SK-MEL-5 (cell line): ENCODE measurements around the gene BOD1L1. TPM values are rescaled to one million over a fixed set of nuclear protein-coding genes. Genes with fewer than 3 reads are reported as not detected.

ENCODE experiments used
- DNase-seq: peaks from one replicate; pipeline ENCODE4 v3.0.0-alpha.2; 2016; ENCODE audit warnings: low read depth, low spot score
- in situ Hi-C: cut with HindIII; loops from 2 replicates; pipeline ENCODE4 v1.10.0; 2016; ENCODE audit warnings: low sequenced_read_pairs, high pct_unique_total_duplicates, low pct_unique_long_range_greater_than_20kb
- total RNA-seq: library from RNA; depleted of rRNA; stranded (reverse); fragments of >200 nt; shearing (Covaris generic); gene quantifications from 2 replicates; pipeline ENCODE4 v1.2.3, GENCODE V29; 2014

The BOD1L1 gene
- total RNA-seq, 1 experiment from 2014 or later = 23.7 TPM

DNA sequence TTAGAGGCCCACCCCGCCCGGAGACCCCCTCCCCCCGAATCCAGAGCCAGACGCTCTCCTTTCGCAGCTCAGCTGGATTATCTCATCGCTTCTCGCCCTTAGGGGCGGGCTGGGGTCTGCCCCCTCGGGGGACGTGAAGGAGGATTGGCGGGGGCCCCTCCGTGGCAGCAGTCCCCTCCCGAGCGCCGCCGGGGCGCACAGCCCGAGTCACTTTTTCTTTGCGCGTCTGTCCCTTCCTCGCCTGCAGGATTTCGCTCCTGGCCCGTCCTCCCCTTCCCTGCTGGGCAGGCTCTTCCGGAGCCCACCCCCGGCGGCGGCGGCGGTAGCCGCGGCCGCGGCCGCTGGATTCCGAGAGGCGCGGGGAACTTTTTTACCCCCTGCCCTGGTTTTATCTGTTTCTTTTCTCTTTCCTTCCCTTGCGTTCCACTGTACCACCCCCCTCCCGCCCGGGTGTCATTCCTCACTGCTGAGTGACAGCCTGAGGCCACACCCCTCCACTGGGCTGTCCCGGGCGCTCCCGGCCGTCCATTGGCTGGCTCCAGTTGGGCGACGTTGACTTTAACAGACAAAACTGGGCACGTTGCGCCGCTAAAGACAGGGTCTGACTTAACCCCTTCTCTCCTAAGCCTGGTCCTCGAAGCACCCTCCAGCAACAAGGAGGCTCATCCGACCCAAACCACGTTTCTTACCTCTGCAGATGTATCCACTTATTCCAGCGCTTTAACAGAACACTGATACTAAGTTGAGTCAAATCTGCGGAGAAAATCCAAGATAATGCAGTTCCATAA, 82.7 kb downstream of the BOD1L1 start:
- DNase-seq = peak; percentile 88
- in situ Hi-C loops = no loop called here

DNA sequence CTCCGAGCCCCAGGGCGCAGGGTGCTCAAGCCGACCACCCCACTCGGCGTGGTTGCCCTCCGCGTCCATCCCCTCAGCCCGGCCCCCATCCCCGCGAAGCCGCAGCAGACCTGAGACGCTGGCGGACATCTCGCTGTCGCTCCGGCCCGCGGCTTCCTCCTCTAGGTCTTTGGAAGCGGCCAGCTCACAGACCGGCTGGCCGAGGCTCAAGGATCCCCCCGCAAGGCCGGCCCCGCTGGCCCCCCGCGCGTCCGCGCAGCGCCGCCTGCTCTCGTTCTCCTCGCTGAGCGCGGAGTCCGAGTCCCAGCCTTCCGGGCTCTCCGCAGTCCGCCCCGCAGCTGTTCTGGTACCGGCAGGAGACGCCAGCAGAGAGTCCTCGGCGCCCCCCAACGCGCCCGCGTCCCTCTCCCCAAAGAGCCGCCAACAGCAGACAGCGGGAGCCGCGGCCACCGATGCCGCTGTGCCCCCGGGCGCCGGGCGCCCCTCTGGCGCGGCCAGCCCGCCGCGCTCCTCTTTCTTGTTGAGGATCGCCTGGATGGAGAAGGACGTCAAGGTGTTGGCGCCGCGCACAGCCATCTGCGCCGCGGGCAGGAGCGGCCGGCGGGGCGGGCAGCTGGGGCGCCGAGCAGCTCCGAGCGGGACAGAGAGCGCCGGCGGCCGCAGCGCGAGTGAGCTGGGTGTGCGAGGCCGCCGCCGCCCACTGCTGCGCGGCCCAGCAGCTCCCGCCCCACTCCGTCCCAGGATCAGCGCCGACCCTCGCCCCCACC, 83.5 kb downstream of the BOD1L1 start, which contains the start of gene NKX3-2:
Gene NKX3-2 (minus strand): TSS at position 670 of the 767 bp plus-strand sequence. CDS start 94 bp downstream, at position 576.
- no peak for DNase-seq
- in situ Hi-C loops = no loop called here

DNA sequence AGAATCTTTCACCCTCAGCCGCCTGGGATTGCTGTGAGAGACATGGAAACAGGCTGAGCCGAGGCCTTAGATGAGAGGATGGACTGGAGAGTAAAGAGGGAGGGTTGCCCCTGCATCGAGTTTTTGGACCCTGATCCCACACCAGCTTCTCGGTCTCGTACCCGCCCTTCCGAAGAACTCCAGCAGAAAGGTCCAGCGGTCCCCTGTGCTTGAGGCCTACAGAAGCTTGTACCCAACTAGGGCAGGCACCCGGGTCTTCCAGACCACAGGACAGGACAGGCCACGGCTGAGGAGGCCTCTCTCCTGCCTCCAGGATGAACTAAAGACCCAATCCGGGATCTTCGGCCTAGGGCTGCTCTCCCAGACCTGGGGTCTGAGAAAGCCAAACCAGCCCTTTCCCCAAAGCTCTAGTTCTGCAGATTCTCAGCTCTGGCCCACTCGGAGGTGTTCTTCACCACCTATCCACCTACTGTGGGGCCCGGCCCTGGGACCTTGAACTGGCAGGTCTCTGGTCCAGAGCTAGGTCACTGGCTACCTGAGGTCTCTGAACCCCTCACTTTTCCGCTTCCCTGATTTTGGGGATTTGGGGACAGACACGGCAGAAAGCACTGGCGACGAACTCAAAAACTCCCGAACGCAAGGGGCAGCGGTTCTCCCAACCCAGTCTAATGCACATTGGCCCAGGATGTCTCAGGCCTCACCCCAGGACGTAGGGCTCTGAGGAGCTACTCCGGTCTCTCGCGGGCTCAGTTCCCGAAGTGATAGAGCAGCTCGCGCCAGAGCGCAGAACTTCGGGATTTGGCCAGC, 84.3 kb downstream of the BOD1L1 start:
- DNase-seq = no peak
- in situ Hi-C loops = no loop called here

GRCh38 chr4:13542577-13543031, 84.9 kb downstream of the BOD1L1 start:
- no peak for DNase-seq
- in situ Hi-C loops = no loop called here

DNA sequence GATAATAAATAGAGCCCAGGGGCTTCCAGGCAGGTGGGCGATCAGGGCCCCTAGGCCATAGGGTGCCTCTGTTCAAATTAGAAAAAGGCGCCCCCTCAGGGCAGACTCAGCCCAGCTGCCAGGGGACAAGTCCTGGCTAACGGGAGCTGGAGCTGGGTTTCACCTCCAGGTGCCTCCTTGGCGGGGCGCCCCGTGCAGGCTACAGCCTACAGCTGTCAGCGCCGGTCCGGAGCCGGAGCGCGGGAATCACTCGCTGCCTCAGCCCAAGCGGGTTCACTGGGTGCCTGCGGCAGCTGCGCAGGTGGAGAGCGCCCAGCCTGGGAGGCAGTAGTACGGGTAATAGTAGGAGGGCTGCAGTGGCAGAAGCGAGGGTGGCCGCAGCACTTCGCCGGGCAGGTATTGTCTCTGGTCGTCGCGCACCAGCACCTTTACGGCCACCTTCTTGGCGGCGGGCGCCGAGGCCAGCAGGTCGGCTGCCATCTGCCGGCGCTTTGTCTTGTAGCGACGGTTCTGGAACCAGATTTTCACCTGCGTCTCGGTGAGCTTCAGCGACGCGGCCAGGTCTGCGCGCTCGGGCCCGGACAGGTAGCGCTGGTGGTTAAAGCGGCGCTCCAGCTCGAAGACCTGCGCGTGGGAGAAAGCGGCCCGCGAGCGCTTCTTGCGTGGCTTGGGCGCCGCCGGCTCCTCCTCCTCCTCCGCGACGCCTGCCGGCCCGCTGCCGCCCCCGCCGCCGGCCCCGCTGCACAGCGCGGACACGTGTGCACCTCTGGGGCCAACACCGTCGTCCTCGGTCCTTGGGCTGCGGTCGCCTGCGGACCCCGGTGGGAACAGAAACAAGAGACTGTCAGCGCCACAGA, 85.6 kb downstream of the BOD1L1 start:
- DNase-seq = no peak
- in situ Hi-C loops = no loop called here

GRCh38 chr4:13541176-13541604, 86.3 kb downstream of the BOD1L1 start:
- DNase-seq = no peak
- in situ Hi-C loops = no loop called here

DNA sequence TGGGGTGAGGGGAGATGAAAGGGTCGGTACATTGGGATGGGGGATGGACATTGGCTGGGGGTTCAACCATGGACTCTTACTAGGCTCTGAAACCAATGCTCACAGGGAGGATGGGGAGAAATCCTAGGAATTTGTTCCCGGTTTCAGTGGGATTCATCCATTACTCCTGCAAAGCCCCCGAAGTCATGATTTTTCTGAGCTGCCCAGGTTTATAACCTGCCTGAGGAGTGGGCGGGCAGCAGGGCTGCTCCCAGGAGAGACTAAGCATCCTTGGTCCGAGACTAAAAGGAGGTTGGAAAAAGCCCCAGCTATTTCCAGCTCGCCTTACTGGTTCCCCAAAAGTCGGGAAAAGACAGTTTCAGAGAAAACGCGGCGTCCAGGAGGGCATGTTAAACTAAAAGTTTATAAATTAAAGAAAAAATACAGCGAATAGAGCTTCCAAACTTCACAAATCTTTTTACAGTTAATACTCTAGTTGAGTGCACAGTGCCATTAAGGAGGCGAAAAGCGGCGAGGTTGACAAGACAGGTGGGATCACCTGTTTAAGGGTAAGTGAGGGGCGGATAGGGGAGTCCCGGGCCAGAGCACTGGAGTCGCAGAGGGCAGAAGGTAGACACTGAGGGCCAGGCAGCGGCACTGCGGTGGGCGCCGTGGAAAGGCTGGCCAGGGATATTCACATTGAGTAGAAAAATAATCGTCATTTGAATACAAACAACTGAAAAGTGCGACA, 86.9 kb downstream of the BOD1L1 start:
- no peak for DNase-seq
- in situ Hi-C loops = no loop called here

DNA sequence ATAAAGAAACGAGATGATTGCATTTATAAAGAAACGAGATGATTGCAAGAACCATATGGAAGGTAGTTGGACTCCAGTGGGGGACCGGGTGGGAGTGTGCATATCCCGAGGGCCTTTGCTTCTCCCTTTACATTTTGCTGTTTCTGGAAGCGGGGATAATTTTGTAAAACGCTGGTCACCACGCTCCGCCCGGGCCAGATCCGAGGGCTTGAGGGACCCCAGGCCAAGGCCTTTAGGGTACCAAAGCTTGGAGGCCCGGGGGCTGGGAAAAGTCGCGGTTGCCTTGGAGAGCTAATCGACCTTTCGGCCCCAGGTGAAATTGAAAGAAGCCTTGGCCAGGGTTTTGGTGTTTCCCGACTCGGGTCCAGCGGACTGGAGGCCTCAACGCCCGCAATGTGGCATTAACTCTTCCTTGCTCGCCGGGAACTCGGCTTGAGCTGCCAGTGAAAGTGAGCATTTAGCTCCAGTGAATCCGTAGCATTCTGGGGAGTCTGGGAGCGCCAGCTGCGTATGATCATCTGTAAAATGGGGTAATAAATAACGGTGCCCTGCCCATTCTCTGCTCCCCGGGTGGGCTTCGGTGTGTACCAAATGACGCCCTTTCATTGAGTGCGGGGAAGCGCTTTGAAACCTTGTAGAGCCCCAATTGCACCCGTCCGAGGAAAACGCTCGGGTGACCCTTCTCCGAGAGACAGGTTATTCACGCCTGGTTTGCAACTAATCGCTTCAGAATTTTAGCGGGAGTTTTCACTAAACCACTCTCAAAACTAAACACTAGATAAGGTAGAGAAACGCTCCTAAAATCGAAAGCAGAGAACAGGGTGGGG, 87.7 kb downstream of the BOD1L1 start:
- DNase-seq = no peak
- in situ Hi-C loops = no loop called here

- no peak for DNase-seq
- in situ Hi-C loops = no loop called here
These were observed 88.4 kb downstream of the BOD1L1 start for GRCh38 chr4:13539047-13539618.

- in situ Hi-C loops = no loop called here
- no peak for DNase-seq
These were observed 89.0 kb downstream of the BOD1L1 start for GRCh38 chr4:13538427-13538973.

DNA sequence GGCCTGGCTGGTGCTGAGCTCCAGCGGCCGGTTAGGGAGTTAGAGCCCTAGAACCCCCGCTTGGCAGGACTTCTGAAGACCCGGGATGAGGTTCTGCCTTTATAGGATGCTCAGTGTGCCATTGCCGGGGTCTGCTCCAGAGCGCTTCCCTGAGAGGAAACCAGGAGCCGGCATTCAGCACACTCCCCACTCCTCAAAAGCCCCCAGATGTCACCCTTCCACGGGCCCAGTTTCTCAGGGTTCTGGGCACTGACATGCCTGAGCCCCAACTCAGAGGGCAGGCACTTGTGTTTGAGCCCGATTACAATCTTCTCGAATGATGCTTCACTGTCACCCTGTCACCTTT, 89.7 kb downstream of the BOD1L1 start:
- DNase-seq = no peak
- in situ Hi-C loops = no loop called here

DNA sequence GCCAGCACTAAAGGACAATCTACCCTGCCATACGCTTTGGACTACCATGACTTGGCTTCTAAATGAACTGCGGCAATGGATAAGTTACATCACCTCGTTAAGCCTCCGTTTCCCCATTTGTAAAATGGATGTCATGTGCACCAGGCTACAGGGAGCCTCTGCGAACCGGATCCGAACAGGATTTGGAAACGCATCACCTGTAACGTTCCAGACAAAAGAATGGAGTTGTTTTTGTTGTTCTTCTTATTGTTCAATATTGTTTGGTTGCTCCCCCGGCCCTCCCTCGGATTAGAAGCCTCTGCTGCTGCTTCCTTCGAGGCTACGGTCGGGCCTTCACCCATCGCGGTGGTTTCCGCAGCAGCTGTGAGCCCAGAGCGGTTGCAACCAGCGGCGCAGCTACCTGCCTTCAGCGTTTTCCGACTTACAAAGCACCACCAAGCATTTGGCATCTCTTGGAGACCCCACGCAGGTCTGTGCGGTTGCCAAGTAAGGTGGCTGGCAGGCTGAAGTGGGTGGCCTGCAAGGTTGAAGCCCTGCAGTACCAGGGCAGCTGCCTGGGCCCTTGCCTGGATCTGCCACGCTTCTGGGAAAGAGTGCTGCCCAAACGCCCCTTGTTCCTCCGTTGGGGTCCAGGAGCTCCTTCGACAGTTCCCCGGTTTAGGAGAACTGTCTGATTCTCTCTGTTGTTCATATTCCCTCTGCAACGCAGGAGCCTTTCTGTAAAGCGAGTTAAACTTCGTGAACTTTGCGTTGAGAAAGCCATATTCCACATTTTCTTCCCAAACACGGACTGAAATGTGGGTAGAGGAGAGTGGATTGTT, 90.3 kb downstream of the BOD1L1 start:
- in situ Hi-C loops = no loop called here
- no peak for DNase-seq

- in situ Hi-C loops = no loop called here
- DNase-seq = no peak
These were observed 90.9 kb downstream of the BOD1L1 start for GRCh38 chr4:13536607-13537006.

GRCh38 chr4:13535708-13536361, 91.7 kb downstream of the BOD1L1 start:
- no peak for DNase-seq
- in situ Hi-C loops = no loop called here
